ENCODE results near the gene IDUA.
"Not testable (repeated sequence)": the region's sequence is repeated elsewhere in the genome, so short reads cannot be mapped to it uniquely, and the experiment has no call there.

Gene IDUA

DNA sequence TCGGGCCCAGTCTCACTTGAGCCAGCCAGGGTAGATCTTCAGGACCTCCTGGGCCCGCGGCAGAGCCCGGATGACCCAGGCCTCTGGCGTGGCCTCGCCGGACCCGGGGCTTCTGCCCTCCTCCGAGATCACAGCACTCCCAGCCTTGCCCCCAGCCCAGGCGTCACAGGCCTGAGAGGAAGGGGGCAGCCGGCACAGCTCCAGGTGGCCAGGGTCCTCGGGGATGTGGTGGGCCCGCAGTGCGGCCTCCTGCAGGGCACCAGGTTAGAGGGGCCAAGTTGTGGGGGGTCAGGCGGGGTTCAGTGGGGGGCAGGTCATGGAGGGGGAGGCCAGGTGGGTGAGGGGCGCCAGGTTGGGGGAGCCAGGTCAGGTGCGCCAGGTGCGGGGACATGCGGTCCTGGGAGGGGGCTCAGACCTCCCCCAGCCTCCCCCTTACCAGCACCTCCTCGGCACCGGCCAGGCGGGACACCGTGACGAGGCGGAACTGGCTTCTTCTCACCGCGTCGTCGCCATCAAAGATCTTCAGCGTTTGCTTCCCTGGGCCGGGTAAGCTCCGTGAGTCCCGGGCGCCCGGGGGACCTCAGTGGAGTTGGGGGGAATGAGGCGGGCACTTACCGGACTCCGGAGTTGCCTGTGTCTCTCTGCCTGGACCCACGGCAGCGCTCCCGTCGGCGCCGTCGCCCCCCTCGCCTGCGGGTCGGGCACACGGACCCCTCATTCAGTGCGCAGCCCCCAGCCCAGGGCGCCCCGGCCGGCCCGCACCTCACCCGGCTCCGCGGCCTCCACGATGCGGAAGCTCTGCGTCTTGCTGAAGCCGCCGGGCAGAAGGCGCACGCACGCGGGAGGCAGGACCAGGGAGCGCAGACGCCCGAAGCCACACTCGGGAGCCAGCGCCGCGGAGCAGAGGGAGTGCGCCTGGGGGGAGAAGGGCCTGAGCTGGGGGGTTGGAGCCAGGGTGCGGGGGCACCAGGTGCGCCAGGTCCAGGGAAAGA lies 19.4 kb upstream of the IDUA start:
- H3K27ac Mint-ChIP-seq, result no peak overlapping the region
- ATAC-seq (replicated peaks), result no peak
- peaks cover 16 to 23% of the 10 kb centered on the region in 2 donors for H3K4me1 Mint-ChIP-seq (ENCODE audit: low read depth in 2 of 2)
- H3K27me3 Mint-ChIP-seq, result no peaks in the 10 kb centered on the region
- H3K4me3 Mint-ChIP-seq, result no peak overlapping the region
- no peak for DNase-seq
- no peaks in the 10 kb centered on the region for H3K9me3 Mint-ChIP-seq
- peaks cover 29% of the 10 kb centered on the region for H3K36me3 Mint-ChIP-seq (ENCODE audit: insufficient read depth)

DNA sequence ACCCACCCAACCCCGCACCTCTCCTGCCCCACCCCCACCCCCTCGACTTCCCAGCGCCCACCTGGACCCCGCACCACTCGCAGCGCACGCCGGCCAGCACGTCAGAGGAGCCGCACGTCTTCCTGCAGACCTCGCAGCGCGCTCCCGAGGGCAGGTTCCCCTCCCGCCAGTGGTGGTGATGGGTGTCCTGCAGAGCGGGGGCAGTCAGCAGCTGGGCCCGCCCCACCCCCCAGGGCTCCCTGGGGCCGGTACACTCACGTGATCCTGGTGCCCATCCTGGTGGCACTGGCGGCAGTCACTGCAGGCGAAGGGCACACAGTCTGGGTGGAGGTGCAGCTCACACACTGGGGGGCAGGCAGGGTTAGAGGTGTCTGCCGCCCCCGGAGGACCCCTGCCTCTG lies 18.6 kb upstream of the IDUA start:
- peaks cover 29% of the 10 kb centered on the region for H3K36me3 Mint-ChIP-seq (ENCODE audit: insufficient read depth)
- H3K27me3 Mint-ChIP-seq, result no peaks in the 10 kb centered on the region
- no peak overlapping the region for H3K4me3 Mint-ChIP-seq
- no peak overlapping the region for H3K27ac Mint-ChIP-seq
- H3K9me3 Mint-ChIP-seq, result no peaks in the 10 kb centered on the region
- DNase-seq (no peak), ATAC-seq (replicated peaks) (no peak)
- H3K4me1 Mint-ChIP-seq (ENCODE audit: low read depth in 2 of 2), result peaks cover 16 to 23% of the 10 kb centered on the region in 2 donors

DNA sequence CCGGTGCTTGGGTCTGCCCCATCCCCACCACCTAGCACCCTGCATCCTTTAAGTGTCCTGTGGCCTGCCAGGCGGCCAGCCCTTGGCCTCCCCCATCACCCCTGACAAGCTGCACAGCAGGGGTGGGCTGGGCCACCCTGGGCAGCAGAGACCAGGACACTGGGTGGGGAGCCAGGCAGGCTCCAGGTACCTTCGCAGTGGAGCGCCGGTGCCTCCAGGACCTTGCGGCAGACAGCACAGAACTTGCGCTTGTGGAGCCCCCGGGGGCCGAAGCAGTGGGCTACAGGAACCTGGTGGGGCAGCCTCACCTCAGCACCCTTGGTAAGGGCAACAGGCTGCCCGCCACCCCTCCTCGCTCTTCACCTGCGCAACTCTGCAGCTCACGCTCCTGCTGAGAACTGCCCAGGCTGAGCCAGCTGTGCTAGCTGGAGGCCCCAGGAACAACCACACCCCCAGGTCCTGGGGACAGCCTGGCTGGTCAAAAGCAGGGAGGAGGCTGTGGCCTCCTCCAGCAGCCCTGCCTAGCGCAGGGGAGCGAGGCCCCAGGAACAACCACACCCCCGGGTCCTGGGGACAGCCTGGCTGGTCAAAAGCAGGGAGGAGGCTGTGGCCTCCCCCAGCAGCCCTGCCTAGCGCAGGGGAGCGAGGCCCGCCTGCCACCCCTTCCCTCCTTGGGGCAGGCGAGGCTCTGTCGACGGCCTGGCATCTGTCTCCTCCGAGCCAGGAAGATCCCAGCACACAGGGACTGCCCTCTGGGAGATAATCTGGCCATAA lies 18.0 kb upstream of the IDUA start:
- Mint-ChIP-seq H3K27ac (peak overlapping the region in 1 of 2 donors; percentile 55), H3K4me1 (ENCODE audit: low read depth in 2 of 2) (peaks cover 16 to 23% of the 10 kb centered on the region in 2 donors), H3K36me3 (ENCODE audit: insufficient read depth) (peaks cover 25% of the 10 kb centered on the region), H3K4me3 (no peak overlapping the region), H3K9me3 (no peaks in the 10 kb centered on the region), H3K27me3 (no peaks in the 10 kb centered on the region)
- ATAC-seq (replicated peaks), result no peak
- DNase-seq, result no peak

DNA sequence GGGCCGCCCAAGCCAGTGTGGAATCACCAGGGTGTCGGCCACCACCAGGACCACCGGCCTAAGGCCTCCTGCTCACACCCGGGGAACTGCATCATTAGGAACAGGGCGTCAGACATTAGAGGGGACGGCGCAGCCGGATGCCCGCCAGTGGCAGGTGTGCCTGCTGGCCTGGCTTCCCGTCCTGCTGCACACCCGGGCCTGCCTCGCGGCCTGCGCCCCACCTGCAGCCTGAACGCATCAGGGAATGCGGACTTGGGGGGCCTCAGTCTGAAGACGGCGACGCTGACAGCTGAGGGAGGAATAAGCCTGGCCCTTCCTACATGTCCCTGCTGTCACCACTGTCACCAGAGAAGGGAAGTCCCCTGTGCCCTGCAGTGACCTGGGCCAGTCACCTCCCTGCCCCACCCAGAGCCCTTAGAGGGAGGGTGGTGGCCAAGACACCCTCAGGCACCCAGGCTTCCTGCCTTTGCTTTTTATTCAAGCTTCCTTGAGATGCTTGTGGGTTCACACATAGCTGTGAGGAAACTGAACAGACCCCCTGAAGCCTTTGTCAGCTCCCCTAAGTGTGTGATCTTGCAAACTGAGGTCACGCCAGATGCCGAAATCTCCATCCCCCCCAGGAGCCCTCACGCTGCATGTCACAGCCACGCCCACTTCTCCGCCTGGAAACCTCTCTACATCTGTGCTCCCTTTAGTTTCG lies 16.6 kb upstream of the IDUA start:
- Mint-ChIP-seq H3K9me3 (no peaks in the 10 kb centered on the region), H3K4me1 (ENCODE audit: low read depth in 2 of 2) (peaks cover 16 to 23% of the 10 kb centered on the region in 2 donors), H3K27ac (peak overlapping the region; percentile 55 to 94), H3K36me3 (ENCODE audit: insufficient read depth) (peaks cover 24% of the 10 kb centered on the region), H3K4me3 (peak overlapping the region; percentile 45 to 54), H3K27me3 (no peaks in the 10 kb centered on the region)
- DNase-seq (peak; percentile 74 to 79 (median 75)), ATAC-seq (replicated peaks) (peak; percentile 68)

DNA sequence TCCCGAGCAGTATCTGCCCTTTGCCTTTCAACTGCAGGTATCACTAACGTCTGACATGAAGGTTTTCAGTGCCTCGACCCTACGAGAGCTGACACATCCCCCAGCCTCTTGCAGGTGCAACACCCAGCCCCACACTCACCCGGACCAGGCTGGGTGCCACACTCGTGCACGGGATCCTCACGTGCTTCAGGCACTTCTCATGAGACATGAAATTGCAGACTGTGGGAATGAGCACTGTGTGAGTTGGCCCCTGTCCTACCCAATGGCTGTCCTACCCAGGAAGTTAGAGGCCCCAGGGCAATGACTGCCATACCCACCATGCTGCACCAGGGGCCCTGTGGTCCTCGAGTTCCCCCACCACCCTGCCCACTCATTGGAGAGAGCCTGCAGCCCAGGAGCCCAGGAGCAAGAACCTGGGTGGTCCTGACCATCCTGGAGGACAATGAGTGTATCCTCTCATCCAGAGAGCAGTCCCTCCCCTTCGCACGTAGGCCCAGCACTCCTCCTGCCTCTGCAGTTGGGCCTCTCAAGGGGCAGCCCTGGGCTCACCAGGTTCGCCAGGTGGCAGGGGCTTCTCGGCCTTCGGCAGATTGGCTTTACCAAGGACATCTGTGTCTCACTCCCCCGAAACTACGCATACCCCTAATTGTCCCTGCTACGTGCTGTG lies 15.9 kb upstream of the IDUA start:
- Mint-ChIP-seq H3K27ac (peak overlapping the region; percentile 55 to 94), H3K4me3 (peak overlapping the region; percentile 45 to 54), H3K9me3 (no peaks in the 10 kb centered on the region), H3K36me3 (ENCODE audit: insufficient read depth) (peaks cover 18% of the 10 kb centered on the region), H3K27me3 (no peaks in the 10 kb centered on the region), H3K4me1 (ENCODE audit: low read depth in 2 of 2) (peaks cover 16 to 23% of the 10 kb centered on the region in 2 donors)
- ATAC-seq (replicated peaks), result no peak
- peak in 1 of 3 experiments; percentile 17 for DNase-seq

GRCh38 chr4:971666-972500 lies 15.0 kb upstream of the IDUA start:
- Mint-ChIP-seq H3K27ac (peak overlapping the region; percentile 38 to 55), H3K9me3 (no peaks in the 10 kb centered on the region), H3K27me3 (no peaks in the 10 kb centered on the region), H3K4me3 (peak overlapping the region; percentile 45 to 54), H3K4me1 (ENCODE audit: low read depth in 2 of 2) (peaks cover 16 to 23% of the 10 kb centered on the region in 2 donors), H3K36me3 (ENCODE audit: insufficient read depth) (peaks cover 18% of the 10 kb centered on the region)
- no peak for ATAC-seq (replicated peaks)
- no peak for DNase-seq

- H3K27me3 Mint-ChIP-seq, result no peaks in the 10 kb centered on the region
- ATAC-seq (replicated peaks) (peak; percentile 50), DNase-seq (peak; percentile 64 to 65 (median 65))
- peaks cover 18% of the 10 kb centered on the region for H3K36me3 Mint-ChIP-seq (ENCODE audit: insufficient read depth)
- H3K9me3 Mint-ChIP-seq, result no peaks in the 10 kb centered on the region
- peaks cover 16 to 23% of the 10 kb centered on the region in 2 donors for H3K4me1 Mint-ChIP-seq (ENCODE audit: low read depth in 2 of 2)
- peak overlapping the region; percentile 35 to 38 for H3K27ac Mint-ChIP-seq
- peak overlapping the region; percentile 45 to 54 for H3K4me3 Mint-ChIP-seq
Measured at GRCh38 chr4:972651-973424, 14.0 kb upstream of the IDUA start.

DNA sequence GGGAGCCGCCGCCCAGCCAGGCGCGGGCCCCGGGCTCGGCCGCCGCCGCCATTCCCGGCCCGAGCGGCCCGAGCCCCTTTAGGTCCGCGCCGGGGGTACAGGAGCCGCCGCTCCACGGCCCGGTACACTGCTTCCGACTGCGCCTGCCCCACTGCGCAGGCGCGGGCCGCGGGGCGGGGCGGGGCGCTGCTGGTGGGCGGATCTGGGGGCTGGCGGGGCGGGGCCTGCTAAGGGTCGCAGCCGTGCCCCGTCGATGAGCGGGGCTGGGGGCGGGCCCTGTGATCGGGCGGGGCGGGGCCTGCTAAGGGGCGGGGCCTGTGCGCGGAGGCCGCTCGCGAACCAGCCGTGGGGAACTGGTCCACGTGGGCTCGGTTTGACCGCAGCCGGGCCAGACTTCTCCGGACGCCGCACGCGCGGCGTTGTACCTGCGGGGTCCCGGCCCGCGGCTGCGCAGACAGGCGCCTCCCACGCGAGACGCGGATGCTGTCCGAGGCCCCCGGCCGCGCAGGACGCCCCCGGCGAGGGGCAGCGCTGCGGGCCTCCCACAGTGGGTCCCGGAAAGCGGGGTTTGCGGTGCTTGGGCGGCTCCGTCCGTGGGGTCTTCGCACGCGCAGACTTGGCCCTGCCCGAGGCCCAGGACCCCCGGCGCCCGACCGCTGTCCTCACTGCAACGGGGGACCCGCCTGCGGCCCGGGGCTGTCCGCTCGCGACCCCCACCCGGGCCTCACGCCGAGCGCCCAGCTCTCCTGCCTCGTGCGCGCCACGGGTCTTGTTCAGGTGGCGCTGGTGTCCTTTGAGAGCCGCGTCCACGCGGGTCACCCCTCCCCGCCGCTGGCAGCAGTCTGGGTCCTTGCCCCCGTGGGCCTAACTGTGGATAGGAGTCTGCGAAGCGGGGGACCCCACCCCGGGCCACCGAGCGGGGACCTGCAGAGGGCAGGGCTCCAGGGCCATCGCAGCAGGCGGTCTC lies 13.1 kb upstream of the IDUA start, which contains the start of gene DGKQ:
DGKQ (minus strand) TSS at position 139 of the 967 bp plus-strand sequence; CDS start at position 52, 87 bp downstream.
- DNase-seq, result peak; percentile 80 to 87 (median 85)
- H3K9me3 Mint-ChIP-seq, result no peaks in the 10 kb centered on the region
- H3K4me3 Mint-ChIP-seq, result peak within 1 kb of the TSS; percentile 45 to 54
- H3K4me1 Mint-ChIP-seq (ENCODE audit: low read depth in 2 of 2), result peaks cover 16 to 21% of the 10 kb centered on the region in 2 donors
- ATAC-seq (replicated peaks), result peak; percentile 58
- peak within 1 kb of the TSS; percentile 35 to 38 for H3K27ac Mint-ChIP-seq
- H3K36me3 Mint-ChIP-seq (ENCODE audit: insufficient read depth), result peaks cover 18% of the 10 kb centered on the region
- no peaks in the 10 kb centered on the region for H3K27me3 Mint-ChIP-seq

GRCh38 chr4:974668-975067 lies 12.2 kb upstream of the IDUA start:
- H3K36me3 Mint-ChIP-seq (ENCODE audit: insufficient read depth), result peaks cover 13% of the 10 kb centered on the region
- peak overlapping the region; percentile 4 to 31 for H3K4me3 Mint-ChIP-seq
- ATAC-seq (replicated peaks), result no peak
- DNase-seq, result no peak
- peaks cover 15 to 17% of the 10 kb centered on the region in 2 donors for H3K4me1 Mint-ChIP-seq (ENCODE audit: low read depth in 2 of 2)
- H3K27me3 Mint-ChIP-seq, result no peaks in the 10 kb centered on the region
- H3K9me3 Mint-ChIP-seq, result no peaks in the 10 kb centered on the region
- H3K27ac Mint-ChIP-seq, result no peak overlapping the region

- H3K9me3 Mint-ChIP-seq; H3K4me1 Mint-ChIP-seq (ENCODE audit: low read depth in 2 of 2); H3K36me3 Mint-ChIP-seq (ENCODE audit: insufficient read depth); H3K27ac Mint-ChIP-seq; H3K4me3 Mint-ChIP-seq; ATAC-seq (replicated peaks); DNase-seq; H3K27me3 Mint-ChIP-seq: not testable (repeated sequence)
Measured at GRCh38 chr4:976016-976415, 10.8 kb upstream of the IDUA start.
